Mesendoderm (in vitro differentiated cells): ENCODE data around the gene LRTM1.

Source experiments
- DNase-seq: peaks from one replicate; pipeline ENCODE4 v3.0.0; 2013
- H2AK5ac ChIP-seq: 2 replicates; pipeline ENCODE4 v1.6.1; 2013; ENCODE audit warnings: low read length, inconsistent platforms
- H2BK120ac ChIP-seq: 2 replicates; pipeline ENCODE4 v1.6.1; 2013; ENCODE audit warnings: low read depth, mild to moderate bottlenecking, low read length, moderate library complexity, mixed read lengths
- H2BK15ac ChIP-seq: replicated peaks from 2 replicates; pipeline ENCODE4 v1.6.1; 2013; ENCODE audit warnings: low read depth, mild to moderate bottlenecking, moderate library complexity
- H2BK5ac ChIP-seq: 2 replicates; pipeline ENCODE4 v1.6.1; 2013; ENCODE audit warnings: low read length, inconsistent platforms
- H3K18ac ChIP-seq: 2 replicates; pipeline ENCODE4 v1.6.1; 2013; ENCODE audit warnings: mild to moderate bottlenecking, low read length, mixed read lengths
- H3K23ac ChIP-seq: one replicate; pipeline ENCODE4 v1.6.1; 2013; ENCODE audit warnings: low read length
- H3K27ac ChIP-seq: 2 replicates; pipeline ENCODE4 v1.5.1; 2013; ENCODE audit warnings: low read depth, mild to moderate bottlenecking, inconsistent platforms, low read length, moderate library complexity
- H3K27me3 ChIP-seq: 2 replicates; pipeline ENCODE4 v1.6.1; 2013; ENCODE audit warnings: low read length, control low read depth, mild to moderate bottlenecking, inconsistent platforms; ENCODE audit not compliant: insufficient read depth, poor library complexity
- H3K36me3 ChIP-seq: 2 replicates; pipeline ENCODE4 v1.6.1; 2013; ENCODE audit warnings: low read length, inconsistent platforms; ENCODE audit not compliant: control insufficient read depth, insufficient read depth
- H3K4ac ChIP-seq: one replicate; pipeline ENCODE4 v1.6.1; 2013; ENCODE audit warnings: low read depth, mild to moderate bottlenecking, low read length, moderate library complexity
- H3K4me1 ChIP-seq: 2 replicates; pipeline ENCODE4 v1.6.1; 2013; ENCODE audit warnings: low read depth, low read length, inconsistent platforms; ENCODE audit not compliant: control insufficient read depth
- H3K4me2 ChIP-seq: 2 replicates; pipeline ENCODE4 v1.6.1; 2013; ENCODE audit warnings: low read length
- H3K4me3 ChIP-seq: 2 replicates; pipeline ENCODE4 v1.5.1; 2013; ENCODE audit warnings: mild to moderate bottlenecking, low read length
- H3K56ac ChIP-seq: one replicate; pipeline ENCODE4 v1.6.1; 2013; ENCODE audit warnings: low read length
- H3K79me1 ChIP-seq: 2 replicates; pipeline ENCODE4 v1.6.1; 2013; ENCODE audit warnings: low read length, inconsistent platforms
- H3K79me2 ChIP-seq: 2 replicates; pipeline ENCODE4 v1.6.1; 2013; ENCODE audit warnings: mild to moderate bottlenecking, low read length; ENCODE audit not compliant: control insufficient read depth, insufficient read depth
- H3K9ac ChIP-seq: 2 replicates; pipeline ENCODE4 v1.6.1; 2013; ENCODE audit warnings: low read length, inconsistent platforms
- H4K5ac ChIP-seq: one replicate; pipeline ENCODE4 v1.6.1; 2013; ENCODE audit warnings: low read length
- H4K8ac ChIP-seq: one replicate; pipeline ENCODE4 v1.6.1; 2013; ENCODE audit warnings: low read depth, mild to moderate bottlenecking, control low read depth, low read length, moderate library complexity
- WGBS: extraction: QIAGEN DNeasy Blood & Tissue Kit; methylation state at CpG from one replicate; pipeline ENCODE4 v1.1.7; 2013; ENCODE audit warnings: low lambda C conversion rate, missing lambda C conversion rate; ENCODE audit not compliant: insufficient coverage; ENCODE audit errors: extremely low coverage; 5-methylcytosine and 5-hydroxymethylcytosine counted together

Gene LRTM1

GRCh38 chr3:54967731-54968161, 39.9 kb upstream of the LRTM1 start:
- Histone ChIP-seq H3K4me1 (peaks cover 6% of the 10 kb centered on the region), H3K9ac (no peak overlapping the region), H3K27me3 (no peaks in the 10 kb centered on the region), H2BK5ac (no peak overlapping the region), H3K36me3 (no peaks in the 10 kb centered on the region), H2BK120ac (no peak overlapping the region), H3K79me1 (no peaks in the 10 kb centered on the region), H3K56ac (no peak overlapping the region), H3K4me2 (no peak overlapping the region), H3K79me2 (no peaks in the 10 kb centered on the region), H3K18ac (peak overlapping the region; percentile 45), H3K27ac (no peak overlapping the region), H2BK15ac (no peak overlapping the region), H4K5ac (no peak overlapping the region), H3K4me3 (no peak overlapping the region), H2AK5ac (no peak overlapping the region), H3K23ac (no peak overlapping the region), H3K4ac (no peak overlapping the region), H4K8ac (no peak overlapping the region)
- no CpG with 5 or more reads among the region's 1 CpG for WGBS
- no peak for DNase-seq

- Histone ChIP-seq H3K23ac (no peak overlapping the region), H2BK15ac (no peak overlapping the region), H3K79me2 (no peaks in the 10 kb centered on the region), H3K18ac (peak overlapping the region; percentile 61), H3K4me1 (peaks cover 6% of the 10 kb centered on the region), H3K27me3 (no peaks in the 10 kb centered on the region), H3K79me1 (no peaks in the 10 kb centered on the region), H3K56ac (no peak overlapping the region), H3K4me2 (no peak overlapping the region), H2BK5ac (no peak overlapping the region), H2AK5ac (no peak overlapping the region), H3K27ac (no peak overlapping the region), H3K4me3 (no peak overlapping the region), H2BK120ac (no peak overlapping the region), H3K9ac (no peak overlapping the region), H4K8ac (no peak overlapping the region), H3K4ac (no peak overlapping the region), H3K36me3 (no peaks in the 10 kb centered on the region), H4K5ac (no peak overlapping the region)
- no CpG with 5 or more reads among the region's 6 CpGs for WGBS
- DNase-seq, result no peak
Observed at GRCh38 chr3:54966979-54967378, 39.1 kb upstream of the LRTM1 start.

DNA sequence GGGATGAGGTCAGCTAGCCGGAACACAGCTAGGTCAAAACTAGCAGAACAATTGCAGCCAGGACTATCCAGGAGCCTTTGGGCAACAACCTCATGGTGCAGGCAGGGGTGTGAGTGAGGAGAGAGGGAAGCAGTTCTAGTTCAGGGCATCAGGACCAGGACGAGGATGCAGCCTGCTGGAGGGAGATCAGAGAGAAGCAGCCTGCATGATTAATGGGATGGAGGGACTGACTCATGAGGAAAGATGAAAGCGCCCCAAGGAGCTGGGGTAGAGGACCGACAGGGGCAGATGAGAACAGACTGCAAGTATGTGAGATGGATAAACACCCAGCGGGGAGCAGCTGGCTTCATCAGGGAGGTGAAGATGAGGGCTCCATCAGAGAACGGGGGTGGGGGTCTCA, 37.9 kb upstream of the LRTM1 start:
- H3K27me3 ChIP-seq, result no peaks in the 10 kb centered on the region
- no peak overlapping the region for H3K27ac ChIP-seq
- H3K4me1 ChIP-seq, result peaks cover 6% of the 10 kb centered on the region
- H3K79me1 ChIP-seq, result no peaks in the 10 kb centered on the region
- no peak overlapping the region for H3K23ac ChIP-seq
- no peak overlapping the region for H2BK120ac ChIP-seq
- no peak overlapping the region for H2BK5ac ChIP-seq
- H3K56ac ChIP-seq, result peak overlapping the region; percentile 19
- no peak overlapping the region for H3K4ac ChIP-seq
- H4K8ac ChIP-seq, result no peak overlapping the region
- no peak overlapping the region for H2BK15ac ChIP-seq
- H3K4me3 ChIP-seq, result no peak overlapping the region
- WGBS, result no CpG with 5 or more reads among the region's 6 CpGs
- no peak overlapping the region for H3K18ac ChIP-seq
- no peak overlapping the region for H3K9ac ChIP-seq
- no peak overlapping the region for H4K5ac ChIP-seq
- no peak overlapping the region for H3K4me2 ChIP-seq
- no peaks in the 10 kb centered on the region for H3K79me2 ChIP-seq
- no peak overlapping the region for H2AK5ac ChIP-seq
- H3K36me3 ChIP-seq, result no peaks in the 10 kb centered on the region
- DNase-seq, result peak; percentile 50

DNA sequence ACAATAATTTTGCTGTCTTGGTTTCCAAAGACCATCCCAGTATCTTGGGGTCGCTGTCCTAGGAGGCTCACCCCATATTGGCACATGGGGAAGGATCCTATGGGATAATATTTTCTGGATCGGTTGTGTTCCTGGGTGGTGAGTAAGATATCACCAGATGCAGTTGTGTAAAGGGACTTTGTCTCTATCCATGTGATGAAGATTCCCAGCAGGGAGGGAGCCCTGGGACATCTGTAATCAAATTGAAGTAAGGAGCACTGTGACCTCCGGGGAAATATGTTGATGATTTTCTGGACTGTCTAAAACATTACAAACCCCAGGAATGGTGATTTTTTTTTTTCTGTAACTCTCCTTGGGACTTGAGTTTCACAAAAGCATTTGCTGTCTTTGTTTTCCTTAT, 36.2 kb upstream of the LRTM1 start:
- H3K4me1 ChIP-seq, result peaks cover 6% of the 10 kb centered on the region
- H4K8ac ChIP-seq, result no peak overlapping the region
- H3K79me2 ChIP-seq, result no peaks in the 10 kb centered on the region
- peak overlapping the region; percentile 68 for H2BK120ac ChIP-seq
- no peaks in the 10 kb centered on the region for H3K27me3 ChIP-seq
- no peak overlapping the region for H3K23ac ChIP-seq
- no peak overlapping the region for H4K5ac ChIP-seq
- H3K56ac ChIP-seq, result peak overlapping the region; percentile 45
- no peak overlapping the region for H2BK15ac ChIP-seq
- no peaks in the 10 kb centered on the region for H3K36me3 ChIP-seq
- peak overlapping the region; percentile 90 for H3K27ac ChIP-seq
- no CpG with 5 or more reads among the region's 3 CpGs for WGBS
- no peak overlapping the region for H2AK5ac ChIP-seq
- DNase-seq, result peak; percentile 71
- peak overlapping the region; percentile 75 for H3K4ac ChIP-seq
- H3K4me2 ChIP-seq, result no peak overlapping the region
- no peak overlapping the region for H3K4me3 ChIP-seq
- H3K79me1 ChIP-seq, result no peaks in the 10 kb centered on the region
- peak overlapping the region; percentile 94 for H3K18ac ChIP-seq
- H3K9ac ChIP-seq, result no peak overlapping the region
- peak overlapping the region; percentile 94 for H2BK5ac ChIP-seq

DNA sequence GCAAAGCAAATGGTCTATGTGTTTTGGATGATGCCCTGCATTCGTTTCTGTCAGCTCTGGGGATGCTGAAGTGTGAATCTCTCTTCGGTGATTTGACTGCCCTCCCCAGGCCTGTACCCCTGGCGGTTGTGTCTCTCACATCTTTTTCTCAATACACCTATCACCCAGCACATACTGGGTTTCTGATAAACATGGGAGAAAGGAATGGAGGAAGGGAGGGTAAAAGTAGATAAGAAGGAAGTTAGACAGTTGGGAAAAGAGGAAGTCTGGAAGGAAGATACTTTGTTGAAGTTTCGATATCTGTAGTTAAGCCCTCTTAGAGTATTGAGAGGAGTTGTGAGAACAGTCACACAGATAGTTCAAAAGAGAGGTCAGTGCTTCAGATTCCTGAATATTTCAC, 35.8 kb upstream of the LRTM1 start:
- Histone ChIP-seq H3K4me3 (no peak overlapping the region), H4K5ac (no peak overlapping the region)
- WGBS, result no CpG with 5 or more reads among the region's 4 CpGs

DNA sequence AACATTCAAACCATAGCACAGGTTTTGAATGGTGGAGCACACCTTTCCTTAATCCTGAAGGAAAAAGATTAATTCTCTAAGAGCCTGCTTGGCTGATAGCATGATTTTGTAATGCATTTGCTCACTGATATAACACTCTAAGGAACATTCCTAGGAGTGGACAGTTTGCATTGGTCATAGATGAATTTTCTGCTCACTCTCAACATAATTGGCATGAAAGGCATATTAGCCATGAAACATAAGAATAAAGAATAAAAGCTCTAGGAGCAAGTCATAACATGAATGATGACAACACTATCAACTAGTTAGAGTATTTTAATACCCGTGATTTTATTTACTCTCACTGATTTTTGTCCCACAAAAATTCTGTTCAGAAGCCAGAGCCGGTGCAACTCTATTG, 34.3 kb upstream of the LRTM1 start:
- H3K36me3 ChIP-seq, result no peaks in the 10 kb centered on the region
- no peak overlapping the region for H3K18ac ChIP-seq
- H3K27ac ChIP-seq, result no peak overlapping the region
- no CpG with 5 or more reads among the region's 2 CpGs for WGBS
- DNase-seq, result no peak
- peak overlapping the region; percentile 6 for H2BK5ac ChIP-seq
- H3K79me1 ChIP-seq, result no peaks in the 10 kb centered on the region
- H3K79me2 ChIP-seq, result no peaks in the 10 kb centered on the region
- H2BK120ac ChIP-seq, result no peak overlapping the region
- no peak overlapping the region for H2BK15ac ChIP-seq
- no peak overlapping the region for H3K56ac ChIP-seq
- no peak overlapping the region for H3K4me2 ChIP-seq
- H4K8ac ChIP-seq, result no peak overlapping the region
- H3K4me1 ChIP-seq, result peaks cover 6% of the 10 kb centered on the region
- no peak overlapping the region for H3K9ac ChIP-seq
- H4K5ac ChIP-seq, result no peak overlapping the region
- no peak overlapping the region for H3K4ac ChIP-seq
- H3K4me3 ChIP-seq, result no peak overlapping the region
- H2AK5ac ChIP-seq, result no peak overlapping the region
- no peak overlapping the region for H3K23ac ChIP-seq
- no peaks in the 10 kb centered on the region for H3K27me3 ChIP-seq

More for the DNA sequence above, 35.8 kb upstream of the LRTM1 start:
- peak overlapping the region; percentile 68 for H2BK120ac ChIP-seq
- H2BK5ac ChIP-seq, result no peak overlapping the region
- no peak overlapping the region for H2AK5ac ChIP-seq
- no peak overlapping the region for H3K4ac ChIP-seq
- H3K79me2 ChIP-seq, result no peaks in the 10 kb centered on the region
- H3K18ac ChIP-seq, result no peak overlapping the region
- peak; percentile 96 for DNase-seq
- H3K27ac ChIP-seq, result peak overlapping the region; percentile 90
- H3K36me3 ChIP-seq, result no peaks in the 10 kb centered on the region
- no peaks in the 10 kb centered on the region for H3K27me3 ChIP-seq
- H4K8ac ChIP-seq, result no peak overlapping the region
- no peak overlapping the region for H3K4me2 ChIP-seq
- peaks cover 6% of the 10 kb centered on the region for H3K4me1 ChIP-seq
- H3K79me1 ChIP-seq, result no peaks in the 10 kb centered on the region
- H2BK15ac ChIP-seq, result no peak overlapping the region
- H3K9ac ChIP-seq, result no peak overlapping the region
- H3K56ac ChIP-seq, result no peak overlapping the region
- no peak overlapping the region for H3K23ac ChIP-seq
